Sciatic nerve (tissue), 2 donors: ENCODE measurements around the gene DGKI. TPM values are rescaled to one million over a fixed set of nuclear protein-coding genes. Genes with fewer than 3 reads are reported as not detected.

Experiments used
- ATAC-seq: fragments of 200-7000 bp; cut with Tn5 transposase; one replicate; pipeline ENCODE4 v1.9.1; 2020; ENCODE audit warnings: mild to moderate bottlenecking, moderate library complexity
- DNase-seq: peaks from one replicate; pipeline ENCODE4 v3.0.0-alpha.2; 2020; ENCODE audit warnings: low spot score
- intact Hi-C: fragments of 100-400 bp; cut with DNase I; formaldehyde crosslinking; loops from one replicate; pipeline ENCODE4 v1.14.2; 2022
- total RNA-seq: library from RNA; stranded (reverse); fragmentation: NEBNext Ultra II Directional; extraction: Animal tissue kit (Norgen Biotek cat#: 25700); gene quantifications from one replicate; pipeline ENCODE4 v1.2.1, GENCODE V29; 2021
- donor health status: DM: no; HTN: no; CAD: no.
- donor health status: DM: no; HTN: no; CAD: no.

The DGKI gene
- total RNA-seq, 1 donor from 2014 or later = 2.3 TPM

DNA sequence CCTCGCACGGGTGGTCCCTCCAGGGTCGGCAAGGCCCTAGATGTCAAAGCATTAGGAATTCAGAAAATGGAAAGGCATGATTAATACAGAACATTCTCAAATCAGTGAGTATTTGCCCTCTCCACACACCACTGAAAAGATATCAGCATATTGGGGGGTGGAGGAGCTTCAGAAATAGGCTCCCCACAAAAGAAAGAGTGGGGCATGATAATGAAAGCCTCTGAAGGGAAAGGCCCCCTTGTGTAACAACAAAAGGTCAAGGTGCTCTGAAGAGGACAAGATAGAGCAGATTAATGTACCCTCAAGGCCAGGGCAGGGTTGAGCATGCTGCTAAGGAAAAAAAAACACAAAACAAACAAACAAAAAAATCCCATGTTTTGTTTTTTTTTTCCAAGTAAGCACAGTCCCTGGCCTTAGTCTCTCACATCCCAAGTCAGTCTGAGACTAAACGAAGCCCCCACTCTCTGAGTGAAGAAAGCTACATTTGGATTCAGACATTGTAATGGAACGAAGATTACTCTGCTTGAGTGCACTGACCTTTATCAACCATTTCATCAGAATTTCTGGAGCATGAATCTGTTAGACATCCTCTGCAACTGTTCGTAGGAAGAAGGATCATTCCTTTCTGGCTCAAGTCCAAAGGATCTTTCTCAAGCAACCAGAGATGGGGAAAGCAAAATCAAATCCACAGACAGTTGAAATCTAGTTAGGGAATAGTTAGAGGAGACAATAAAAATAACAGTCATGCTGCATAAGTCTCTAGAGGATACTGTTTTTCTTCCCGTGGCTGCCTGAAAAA lies 27.4 kb upstream of the DGKI start:
- DNase-seq = no peak
- intact Hi-C loops = no loop called here
- ATAC-seq = peak; percentile 63

DNA sequence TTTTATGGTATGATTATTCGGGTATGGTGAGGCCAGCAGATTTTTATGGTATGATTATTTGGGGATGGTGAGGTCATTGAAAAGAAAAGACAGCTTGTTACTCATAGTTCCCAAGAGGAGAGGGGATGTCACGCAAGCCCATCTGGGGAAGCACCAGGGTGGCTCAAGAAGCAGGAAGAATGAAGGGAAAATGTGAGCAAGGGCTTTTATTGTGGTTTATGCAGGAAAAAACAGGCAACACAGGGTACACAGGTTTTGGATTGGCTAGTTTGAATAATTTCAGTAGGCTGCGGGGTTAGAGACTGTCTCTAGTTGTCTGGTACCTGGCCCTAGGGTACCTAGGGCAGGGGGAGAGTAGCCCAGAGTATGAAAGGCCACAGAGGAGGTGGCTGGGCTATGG lies 26.8 kb upstream of the DGKI start:
- ATAC-seq = no peak
- no peak for DNase-seq
- intact Hi-C loops = no loop called here

DNA sequence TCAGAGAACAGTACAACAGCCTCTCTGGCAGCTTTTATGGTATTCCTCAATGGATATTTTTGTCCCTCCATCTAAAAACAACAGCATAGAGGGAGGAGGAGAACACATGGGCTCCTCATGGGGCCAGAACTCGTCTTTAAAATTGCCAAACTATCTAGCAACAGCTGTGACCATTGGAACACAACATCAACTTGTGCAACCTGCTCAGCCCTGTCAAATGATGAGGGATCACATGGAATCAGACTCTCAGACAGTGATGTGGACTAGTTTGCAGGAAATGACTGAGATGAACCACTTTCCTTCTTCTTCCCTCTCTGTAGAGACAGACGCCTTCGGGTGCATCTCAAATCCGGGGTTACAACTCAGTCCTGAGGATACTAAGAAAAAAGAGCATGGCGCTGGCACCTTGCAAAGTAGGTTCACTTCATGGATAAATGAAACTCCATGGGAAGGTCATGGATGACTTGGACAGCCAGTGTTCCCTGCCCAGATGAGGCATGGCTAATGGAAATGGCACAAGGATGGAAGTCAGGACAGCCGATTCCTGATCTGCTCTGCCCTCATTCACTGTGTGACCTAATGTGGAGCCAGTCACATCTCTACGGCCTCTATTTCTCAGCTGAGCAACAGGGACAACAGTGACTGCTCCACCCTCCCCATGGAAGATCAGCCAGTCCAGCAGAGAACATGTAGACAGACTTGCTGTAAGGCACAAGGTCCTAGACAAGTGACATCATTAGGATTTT lies 24.6 kb upstream of the DGKI start:
- ATAC-seq (peak; percentile 84), DNase-seq (no peak)
- intact Hi-C loops = no loop called here

GRCh38 chr7:137870684-137871083 lies 23.9 kb upstream of the DGKI start:
- ATAC-seq (no peak), DNase-seq (no peak)
- intact Hi-C loops = no loop called here

- DNase-seq (no peak), ATAC-seq (no peak)
- intact Hi-C loops = no loop called here
Observed at GRCh38 chr7:137870078-137870477, 23.3 kb upstream of the DGKI start.

DNA sequence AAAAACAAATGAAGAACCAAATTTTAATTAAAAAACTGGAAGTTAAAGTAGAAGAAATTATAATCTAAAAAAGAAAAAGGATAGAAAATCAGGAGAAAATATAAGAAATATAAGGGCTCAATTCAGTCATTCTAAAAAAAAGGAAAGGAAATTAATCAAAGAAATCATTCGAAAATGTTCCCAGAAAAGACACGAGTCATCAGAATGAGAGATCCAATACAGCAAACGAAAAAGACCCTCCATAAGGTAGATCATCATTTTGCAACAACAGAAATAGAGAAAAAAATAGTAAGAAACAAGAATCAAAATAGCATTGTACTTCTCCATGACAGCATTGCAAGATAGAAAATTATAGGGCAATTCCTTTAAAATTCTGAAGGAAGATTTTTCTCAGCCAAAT lies 22.5 kb upstream of the DGKI start:
- intact Hi-C loops = no loop called here
- DNase-seq (no peak), ATAC-seq (no peak)

GRCh38 chr7:137867289-137867688 lies 20.5 kb upstream of the DGKI start:
- DNase-seq (no peak), ATAC-seq (no peak)
- intact Hi-C loops = no loop called here

DNA sequence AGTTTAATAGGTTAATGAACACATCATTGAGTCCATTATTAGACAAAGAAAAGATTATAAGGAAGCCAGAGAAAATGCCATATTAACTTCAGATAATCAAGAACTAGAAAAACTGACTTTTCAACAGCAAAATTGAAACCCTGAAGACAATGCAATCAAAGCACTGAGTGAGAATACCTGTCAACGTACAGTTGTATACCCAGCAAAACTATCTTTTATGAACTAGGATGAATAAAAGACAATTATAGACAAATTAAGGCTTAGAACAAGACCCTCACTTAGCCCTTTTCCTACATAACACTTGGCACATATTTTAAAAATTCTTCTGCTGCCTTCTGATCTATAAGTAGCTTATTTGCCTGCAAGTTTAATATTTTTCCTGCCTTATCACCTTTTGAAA lies 19.0 kb upstream of the DGKI start:
- ATAC-seq (no peak), DNase-seq (no peak)
- intact Hi-C loops = no loop called here

- intact Hi-C loops = no loop called here
- ATAC-seq (no peak), DNase-seq (no peak)
Observed at GRCh38 chr7:137862964-137863363, 16.2 kb upstream of the DGKI start.

DNA sequence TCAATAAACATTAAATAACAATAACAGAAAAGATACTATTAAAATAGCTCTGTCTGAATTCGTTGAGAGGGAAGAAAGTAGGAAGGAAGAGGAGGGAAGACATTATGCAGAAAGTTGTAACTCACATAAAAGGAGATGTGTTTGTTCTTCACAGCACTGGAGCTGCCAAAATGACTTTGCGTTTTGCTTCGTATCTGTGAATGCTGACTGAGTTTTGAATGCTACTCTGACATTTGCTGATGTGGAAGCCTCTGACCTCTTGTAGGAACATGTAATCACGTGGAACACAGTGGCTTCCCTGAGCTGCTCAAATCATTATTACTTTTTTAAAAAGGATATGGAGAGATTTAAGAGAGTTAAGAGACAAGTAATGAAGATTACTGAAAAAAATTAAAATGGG lies 15.6 kb upstream of the DGKI start:
- no peak for DNase-seq
- ATAC-seq = no peak
- intact Hi-C loops = no loop called here

DNA sequence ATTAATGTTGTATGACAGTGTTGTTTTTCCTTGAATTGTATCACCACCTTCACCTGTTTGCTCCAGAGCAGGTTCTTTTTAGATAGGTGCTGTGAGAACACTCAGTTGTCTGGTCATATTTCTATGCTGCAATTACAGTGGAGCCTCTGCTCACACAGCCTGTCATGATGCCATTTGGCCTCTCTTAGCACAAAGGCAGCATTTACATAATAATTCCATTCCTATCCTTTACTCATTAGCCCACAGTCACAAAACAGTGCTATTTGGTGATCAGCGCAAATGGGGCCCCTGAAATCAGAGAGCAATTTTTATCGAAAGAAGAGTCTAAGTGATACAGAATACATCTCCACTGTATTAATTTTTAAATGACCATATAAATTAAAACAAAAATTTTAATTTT lies 13.8 kb upstream of the DGKI start:
- ATAC-seq (no peak), DNase-seq (no peak)
- intact Hi-C loops = no loop called here

GRCh38 chr7:137853053-137853452 lies 6.3 kb upstream of the DGKI start:
- intact Hi-C loops = no loop called here
- DNase-seq (no peak), ATAC-seq (no peak)

DNA sequence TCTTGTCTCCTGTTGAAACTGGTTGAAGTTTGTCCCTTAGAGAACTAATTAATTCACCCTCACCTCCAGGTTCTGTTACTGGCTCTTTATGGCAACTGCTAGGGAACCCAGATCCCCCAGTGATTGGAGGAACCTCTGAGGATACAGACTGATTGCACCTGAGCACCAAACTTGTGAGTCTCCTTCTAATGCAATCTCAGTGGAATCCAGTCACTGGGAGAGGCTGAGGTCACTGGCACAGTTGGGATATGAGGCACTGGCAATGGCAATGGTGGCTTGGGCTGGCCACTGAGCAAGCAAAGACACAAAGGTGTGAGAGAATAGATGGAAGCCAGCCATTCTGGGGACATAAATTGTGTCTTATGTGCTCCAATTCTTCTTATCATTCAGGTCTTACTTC lies 5.3 kb upstream of the DGKI start:
- DNase-seq (no peak), ATAC-seq (no peak)
- intact Hi-C loops = no loop called here

GRCh38 chr7:137850972-137851945 lies 4.5 kb upstream of the DGKI start:
- DNase-seq = no peak
- ATAC-seq = no peak
- intact Hi-C loops = no loop called here

GRCh38 chr7:137850571-137850970 lies 3.8 kb upstream of the DGKI start:
- intact Hi-C loops = no loop called here
- no peak for DNase-seq
- no peak for ATAC-seq

GRCh38 chr7:137848095-137848494 lies 1.3 kb upstream of the DGKI start:
- ATAC-seq (no peak), DNase-seq (no peak)
- intact Hi-C loops = no loop called here

- intact Hi-C loops = no loop called here
- no peak for ATAC-seq
- no peak for DNase-seq
Observed at GRCh38 chr7:137847568-137848050, 835 bp upstream of the DGKI start.

- intact Hi-C loops = no loop called here
- DNase-seq (no peak), ATAC-seq (no peak)
Observed at GRCh38 chr7:137846549-137846826, 286 bp downstream of the DGKI start.

GRCh38 chr7:137844677-137845425 lies 1.9 kb downstream of the DGKI start:
- DNase-seq (no peak), ATAC-seq (no peak)
- intact Hi-C loops = no loop called here
